B cell (primary cell): Measurements from ENCODE around the gene SLC2A4.

Experiments used
- EZH2 ChIP-seq: IDR thresholded peaks from 2 replicates; pipeline ENCODE4 v1.6.1; 2012; ENCODE audit warnings: borderline replicate concordance, low read depth, mild to moderate bottlenecking, moderate library complexity, low read length; ENCODE audit not compliant: insufficient read depth, poor library complexity, severe bottlenecking
- TF ChIP-seq, protein P1 (sequence below): fragments of 200-600 bp; IDR thresholded peaks from one replicate; pipeline ENCODE4 v1.8.0; 2022; ENCODE audit warnings: antibody characterized with exemption, mild to moderate bottlenecking

- TF ChIP-seq, protein P1, sequence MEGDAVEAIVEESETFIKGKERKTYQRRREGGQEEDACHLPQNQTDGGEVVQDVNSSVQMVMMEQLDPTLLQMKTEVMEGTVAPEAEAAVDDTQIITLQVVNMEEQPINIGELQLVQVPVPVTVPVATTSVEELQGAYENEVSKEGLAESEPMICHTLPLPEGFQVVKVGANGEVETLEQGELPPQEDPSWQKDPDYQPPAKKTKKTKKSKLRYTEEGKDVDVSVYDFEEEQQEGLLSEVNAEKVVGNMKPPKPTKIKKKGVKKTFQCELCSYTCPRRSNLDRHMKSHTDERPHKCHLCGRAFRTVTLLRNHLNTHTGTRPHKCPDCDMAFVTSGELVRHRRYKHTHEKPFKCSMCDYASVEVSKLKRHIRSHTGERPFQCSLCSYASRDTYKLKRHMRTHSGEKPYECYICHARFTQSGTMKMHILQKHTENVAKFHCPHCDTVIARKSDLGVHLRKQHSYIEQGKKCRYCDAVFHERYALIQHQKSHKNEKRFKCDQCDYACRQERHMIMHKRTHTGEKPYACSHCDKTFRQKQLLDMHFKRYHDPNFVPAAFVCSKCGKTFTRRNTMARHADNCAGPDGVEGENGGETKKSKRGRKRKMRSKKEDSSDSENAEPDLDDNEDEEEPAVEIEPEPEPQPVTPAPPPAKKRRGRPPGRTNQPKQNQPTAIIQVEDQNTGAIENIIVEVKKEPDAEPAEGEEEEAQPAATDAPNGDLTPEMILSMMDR = no peak
- no peak for TF ChIP-seq EZH2
Observed at GRCh38 chr17:7294614-7295153, 13.2 kb downstream of the SLC2A4 start, which contains the start of gene YBX2.
